SK-N-MC (cell line): ENCODE measurements around the gene MAN1B1.

Experiments
- EZH2 ChIP-seq: fragments of 200-600 bp; sonication (generic); IDR thresholded peaks from one replicate; pipeline ENCODE4 v1.6.1; 2017; ENCODE audit warnings: antibody characterized with exemption
- FOXP2 ChIP-seq: optimal IDR thresholded peaks from 2 replicates; pipeline ENCODE3; 2011; ENCODE audit warnings: mild to moderate bottlenecking, moderate library complexity; ENCODE audit not compliant: insufficient read depth; ENCODE audit errors: extremely low read length, control extremely low read depth
- POLR2AphosphoS5 ChIP-seq: IDR thresholded peaks from 2 replicates; pipeline ENCODE4 v1.6.1; 2012; ENCODE audit warnings: mild to moderate bottlenecking, low read depth, low read length, borderline replicate concordance

- TF ChIP-seq POLR2AphosphoS5 (no peak), EZH2 (no peak), FOXP2 (no peak)
Observed at GRCh38 chr9:137042751-137043727, 43.7 kb upstream of the MAN1B1 start.
